Activated CD4-positive, alpha-beta T cell treated with anti-CD3 and anti-CD28 coated beads, Interleukin-2, amount 10 ng/mL, durations not matched to agents 24 days and 14 days (primary cell): ENCODE measurements around the gene RALB. TPM values are rescaled to one million over a fixed set of nuclear protein-coding genes. Genes with fewer than 3 reads are reported as not detected.

ENCODE experiments used
- DNase-seq: peaks from one replicate; pipeline ENCODE4 v3.0.0; 2022
- H3K27ac Mint-ChIP-seq: one replicate; pipeline ENCODE4 v1.8.0; 2022; ENCODE audit warnings: mild to moderate bottlenecking, mixed read lengths
- H3K27me3 Mint-ChIP-seq: one replicate; pipeline ENCODE4 v1.8.0; 2022; ENCODE audit warnings: mixed read lengths
- H3K36me3 Mint-ChIP-seq: one replicate; pipeline ENCODE4 v1.8.0; 2022; ENCODE audit warnings: low read depth, mild to moderate bottlenecking, mixed read lengths
- H3K4me1 Mint-ChIP-seq: one replicate; pipeline ENCODE4 v1.8.0; 2021; ENCODE audit warnings: mixed read lengths
- H3K4me3 Mint-ChIP-seq: one replicate; pipeline ENCODE4 v1.8.0; 2022; ENCODE audit warnings: mild to moderate bottlenecking, moderate library complexity, mixed read lengths
- H3K9me3 Mint-ChIP-seq: one replicate; pipeline ENCODE4 v1.8.0; 2021; ENCODE audit warnings: mixed read lengths
- intact Hi-C: fragments of 100-400 bp; cut with micrococcal nuclease; formaldehyde crosslinking; loops from one replicate; pipeline ENCODE4 v1.15.1; 2023
- total RNA-seq: library from RNA; stranded (reverse); gene quantifications from 2 replicates; pipeline ENCODE4 v1.2.3, GENCODE V29; 2022

RALB gene
- 72.1 and 80.0 TPM in 2 replicates for total RNA-seq

GRCh38 chr2:120252225-120253020 is at the start of gene RALB:
Gene RALB (plus strand): TSS chr2:120252852. CDS start chr2:120278665, 25,813 bp downstream.
- intact Hi-C loops = loop anchor here (1.0 to 10.0 kb wide), 8 partner anchors 9 to 888 kb away; partner anchors contain the start of genes C2orf76, DBI and TMEM185B
- Mint-ChIP-seq H3K4me3 (peak within 1 kb of the TSS; percentile 99), H3K4me1 (peaks cover 70% of the 10 kb centered on the region), H3K27ac (peak within 1 kb of the TSS; percentile 96), H3K9me3 (peaks cover 11% of the 10 kb centered on the region), H3K36me3 (peaks cover 28% of the 10 kb centered on the region), H3K27me3 (peaks cover 4% of the 10 kb centered on the region)
- DNase-seq = peak; percentile 100

- Mint-ChIP-seq H3K27ac (no peak overlapping the region), H3K4me1 (no peaks in the 10 kb centered on the region), H3K9me3 (peaks cover 7% of the 10 kb centered on the region), H3K4me3 (no peak overlapping the region), H3K27me3 (no peaks in the 10 kb centered on the region), H3K36me3 (peaks cover 7% of the 10 kb centered on the region)
- intact Hi-C loops = no loop called here
- peak; percentile 48 for DNase-seq
Observed at GRCh38 chr2:120203251-120204021, 49.2 kb upstream of the RALB start.

GRCh38 chr2:120204022-120204405 is 48.6 kb upstream of the RALB start:
- peaks cover 4% of the 10 kb centered on the region for H3K9me3 Mint-ChIP-seq
- H3K4me3 Mint-ChIP-seq = no peak overlapping the region
- H3K27me3 Mint-ChIP-seq = no peaks in the 10 kb centered on the region
- H3K27ac Mint-ChIP-seq = no peak overlapping the region
- H3K36me3 Mint-ChIP-seq = peaks cover 5% of the 10 kb centered on the region
- peak; percentile 40 for DNase-seq
- H3K4me1 Mint-ChIP-seq = peaks cover under 1% of the 10 kb centered on the region
- intact Hi-C loops = no loop called here

GRCh38 chr2:120204417-120204816 is 48.2 kb upstream of the RALB start:
- H3K27ac Mint-ChIP-seq = no peak overlapping the region
- peaks cover 5% of the 10 kb centered on the region for H3K36me3 Mint-ChIP-seq
- DNase-seq = no peak
- H3K4me1 Mint-ChIP-seq = peaks cover 5% of the 10 kb centered on the region
- H3K9me3 Mint-ChIP-seq = peaks cover 2% of the 10 kb centered on the region
- H3K4me3 Mint-ChIP-seq = no peak overlapping the region
- intact Hi-C loops = no loop called here
- no peaks in the 10 kb centered on the region for H3K27me3 Mint-ChIP-seq

- intact Hi-C loops = no loop called here
- peaks cover 5% of the 10 kb centered on the region for H3K36me3 Mint-ChIP-seq
- no peak overlapping the region for H3K27ac Mint-ChIP-seq
Observed at GRCh38 chr2:120204945-120205670, 47.5 kb upstream of the RALB start.

GRCh38 chr2:120206022-120206581 is 46.5 kb upstream of the RALB start:
- peaks cover 1% of the 10 kb centered on the region for H3K36me3 Mint-ChIP-seq
- no peaks in the 10 kb centered on the region for H3K9me3 Mint-ChIP-seq
- no peak overlapping the region for H3K4me3 Mint-ChIP-seq
- no peak overlapping the region for H3K27ac Mint-ChIP-seq
- peaks cover 15% of the 10 kb centered on the region for H3K4me1 Mint-ChIP-seq
- DNase-seq = peak; percentile 82
- intact Hi-C loops = loop anchor here (1.0 kb wide), 1 partner anchor 107 kb away; no protein-coding TSS in a partner anchor
- H3K27me3 Mint-ChIP-seq = no peaks in the 10 kb centered on the region

More at GRCh38 chr2:120204945-120205670, 47.5 kb upstream of the RALB start:
- Mint-ChIP-seq H3K9me3 (no peaks in the 10 kb centered on the region), H3K4me1 (peaks cover 11% of the 10 kb centered on the region), H3K4me3 (no peak overlapping the region), H3K27me3 (no peaks in the 10 kb centered on the region)
- peak; percentile 50 for DNase-seq

- no peak overlapping the region for H3K4me3 Mint-ChIP-seq
- peaks cover 16% of the 10 kb centered on the region for H3K4me1 Mint-ChIP-seq
- no peaks in the 10 kb centered on the region for H3K9me3 Mint-ChIP-seq
- intact Hi-C loops = no loop called here
- no peaks in the 10 kb centered on the region for H3K27me3 Mint-ChIP-seq
- peak; percentile 54 for DNase-seq
- H3K36me3 Mint-ChIP-seq = peaks cover 3% of the 10 kb centered on the region
- H3K27ac Mint-ChIP-seq = peak overlapping the region; percentile 38
Observed at GRCh38 chr2:120208381-120209353, 44.0 kb upstream of the RALB start.

- H3K27ac Mint-ChIP-seq = peak overlapping the region; percentile 38
- H3K9me3 Mint-ChIP-seq = no peaks in the 10 kb centered on the region
- H3K4me3 Mint-ChIP-seq = peak overlapping the region; percentile 39
- H3K4me1 Mint-ChIP-seq = peaks cover 16% of the 10 kb centered on the region
- intact Hi-C loops = no loop called here
- no peak for DNase-seq
- H3K36me3 Mint-ChIP-seq = peaks cover 3% of the 10 kb centered on the region
- no peaks in the 10 kb centered on the region for H3K27me3 Mint-ChIP-seq
Observed at GRCh38 chr2:120209427-120210269, 43.0 kb upstream of the RALB start.

- H3K4me3 Mint-ChIP-seq = peak overlapping the region; percentile 39
- H3K9me3 Mint-ChIP-seq = no peaks in the 10 kb centered on the region
- peak; percentile 75 for DNase-seq
- H3K36me3 Mint-ChIP-seq = peaks cover 3% of the 10 kb centered on the region
- peaks cover 16% of the 10 kb centered on the region for H3K4me1 Mint-ChIP-seq
- peak overlapping the region; percentile 42 for H3K27ac Mint-ChIP-seq
- no peaks in the 10 kb centered on the region for H3K27me3 Mint-ChIP-seq
- intact Hi-C loops = no loop called here
Observed at GRCh38 chr2:120210270-120210693, 42.4 kb upstream of the RALB start.

GRCh38 chr2:120218181-120218580 is 34.5 kb upstream of the RALB start:
- H3K27ac Mint-ChIP-seq = no peak overlapping the region
- intact Hi-C loops = no loop called here
- H3K4me1 Mint-ChIP-seq = peaks cover 29% of the 10 kb centered on the region
- no peak for DNase-seq
- no peaks in the 10 kb centered on the region for H3K9me3 Mint-ChIP-seq
- H3K36me3 Mint-ChIP-seq = peaks cover 56% of the 10 kb centered on the region
- no peaks in the 10 kb centered on the region for H3K27me3 Mint-ChIP-seq
- no peak overlapping the region for H3K4me3 Mint-ChIP-seq

GRCh38 chr2:120219291-120219690 is 33.4 kb upstream of the RALB start:
- H3K4me3 Mint-ChIP-seq = no peak overlapping the region
- no peak overlapping the region for H3K27ac Mint-ChIP-seq
- H3K36me3 Mint-ChIP-seq = peaks cover 58% of the 10 kb centered on the region
- peak; percentile 55 for DNase-seq
- H3K9me3 Mint-ChIP-seq = no peaks in the 10 kb centered on the region
- H3K27me3 Mint-ChIP-seq = no peaks in the 10 kb centered on the region
- intact Hi-C loops = no loop called here
- H3K4me1 Mint-ChIP-seq = peaks cover 35% of the 10 kb centered on the region

GRCh38 chr2:120219766-120220165 is 32.9 kb upstream of the RALB start:
- no peaks in the 10 kb centered on the region for H3K9me3 Mint-ChIP-seq
- intact Hi-C loops = no loop called here
- no peak overlapping the region for H3K4me3 Mint-ChIP-seq
- no peaks in the 10 kb centered on the region for H3K27me3 Mint-ChIP-seq
- H3K27ac Mint-ChIP-seq = no peak overlapping the region
- peaks cover 40% of the 10 kb centered on the region for H3K4me1 Mint-ChIP-seq
- peak; percentile 57 for DNase-seq
- H3K36me3 Mint-ChIP-seq = peaks cover 58% of the 10 kb centered on the region
